Right renal cortex interstitium (tissue), 3 donors: ENCODE data around the gene CSNK1D. TPM values are rescaled to one million over a fixed set of nuclear protein-coding genes. Genes with fewer than 3 reads are reported as not detected.
"Not testable (repeated sequence)": the region's sequence is repeated elsewhere in the genome, so short reads cannot be mapped to it uniquely, and the experiment has no call there.

ENCODE experiments used
- DNase-seq, 3 donors: peaks; one replicate each; pipeline ENCODE4 v3.0.0-alpha.2; 2013; ENCODE audit warnings: low read depth in 3 of 3, low spot score in 2 of 3
- polyA plus RNA-seq, 3 donors: library from polyadenylated mRNA; unstranded; fragments of 120-200 nt; gene quantifications; one replicate each; pipeline ENCODE4 v1.2.1, GENCODE V29; 2013; ENCODE audit not compliant: insufficient read length in 3 of 3

Gene CSNK1D
- polyA plus RNA-seq, 3 donors = 108 to 115 (median 112) TPM

- DNase-seq = not testable (repeated sequence)
Observed at GRCh38 chr17:82254096-82254495, 19.4 kb downstream of the CSNK1D start.

- DNase-seq = no peak
Observed at GRCh38 chr17:82253179-82253544, 20.3 kb downstream of the CSNK1D start.

- DNase-seq = no peak
Observed at GRCh38 chr17:82252511-82253178, 20.9 kb downstream of the CSNK1D start.

DNA sequence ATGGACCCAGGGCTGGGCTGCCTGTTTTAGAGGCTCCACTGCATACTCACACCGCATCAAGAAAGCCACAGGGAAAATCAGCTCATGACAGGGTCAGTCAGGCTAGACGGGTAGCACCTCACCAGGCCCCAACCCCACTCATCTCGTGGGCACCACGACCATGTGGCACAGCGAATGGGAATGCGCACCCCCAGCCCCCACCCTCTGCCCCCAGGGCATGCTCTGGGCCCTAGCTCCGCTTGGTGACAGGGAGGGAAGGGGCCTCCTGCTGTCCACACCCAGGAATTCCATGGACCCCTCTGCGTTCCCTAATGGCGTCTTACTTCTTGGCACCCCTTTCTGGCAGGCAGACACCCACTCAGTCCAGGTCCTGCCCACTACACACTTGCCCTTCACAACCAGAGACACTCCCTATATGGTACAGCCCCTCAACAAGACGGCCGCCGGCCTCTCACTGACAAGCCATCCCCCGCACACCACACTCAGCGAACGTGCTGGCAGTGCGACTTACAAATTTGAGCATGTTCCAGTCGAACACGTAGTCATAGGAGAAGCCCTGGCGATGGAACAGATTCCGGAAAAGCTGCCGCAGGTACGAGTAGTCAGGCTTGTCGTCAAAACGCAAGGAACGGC is 22.5 kb downstream of the CSNK1D start:
- DNase-seq = no peak

DNA sequence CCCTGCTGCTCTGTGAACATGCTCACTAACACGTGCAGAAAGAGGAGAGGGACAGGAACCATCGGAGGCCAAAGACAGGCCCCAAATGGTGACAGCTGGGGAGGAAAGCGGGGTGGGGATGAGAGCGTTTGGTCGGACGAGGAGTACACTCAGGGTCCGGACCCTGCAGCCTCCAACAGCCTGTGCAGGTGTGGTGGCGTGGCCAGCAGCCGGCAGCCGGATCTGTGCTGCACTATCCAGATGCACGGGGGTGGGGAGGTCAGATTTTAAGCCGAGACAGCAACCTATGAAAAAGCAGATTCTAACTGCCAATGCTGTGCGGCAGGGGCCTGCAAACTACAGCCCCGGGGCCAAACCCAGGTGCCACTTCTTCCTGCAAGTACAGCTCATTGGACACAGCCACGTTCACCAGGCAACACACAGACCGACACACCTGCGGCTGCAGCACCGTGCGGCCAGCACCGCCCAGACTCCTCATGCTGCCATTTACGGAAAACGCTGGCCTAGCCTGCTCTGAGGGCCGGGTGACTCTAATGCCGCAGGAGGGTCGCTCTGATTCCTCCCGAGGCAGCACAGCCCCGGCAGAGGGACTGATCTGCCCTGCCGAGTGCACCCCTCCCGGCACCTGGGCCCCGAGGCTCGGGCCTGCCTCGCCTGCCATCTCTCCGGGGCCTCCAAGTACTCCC is 23.5 kb downstream of the CSNK1D start:
- no peak for DNase-seq

DNA sequence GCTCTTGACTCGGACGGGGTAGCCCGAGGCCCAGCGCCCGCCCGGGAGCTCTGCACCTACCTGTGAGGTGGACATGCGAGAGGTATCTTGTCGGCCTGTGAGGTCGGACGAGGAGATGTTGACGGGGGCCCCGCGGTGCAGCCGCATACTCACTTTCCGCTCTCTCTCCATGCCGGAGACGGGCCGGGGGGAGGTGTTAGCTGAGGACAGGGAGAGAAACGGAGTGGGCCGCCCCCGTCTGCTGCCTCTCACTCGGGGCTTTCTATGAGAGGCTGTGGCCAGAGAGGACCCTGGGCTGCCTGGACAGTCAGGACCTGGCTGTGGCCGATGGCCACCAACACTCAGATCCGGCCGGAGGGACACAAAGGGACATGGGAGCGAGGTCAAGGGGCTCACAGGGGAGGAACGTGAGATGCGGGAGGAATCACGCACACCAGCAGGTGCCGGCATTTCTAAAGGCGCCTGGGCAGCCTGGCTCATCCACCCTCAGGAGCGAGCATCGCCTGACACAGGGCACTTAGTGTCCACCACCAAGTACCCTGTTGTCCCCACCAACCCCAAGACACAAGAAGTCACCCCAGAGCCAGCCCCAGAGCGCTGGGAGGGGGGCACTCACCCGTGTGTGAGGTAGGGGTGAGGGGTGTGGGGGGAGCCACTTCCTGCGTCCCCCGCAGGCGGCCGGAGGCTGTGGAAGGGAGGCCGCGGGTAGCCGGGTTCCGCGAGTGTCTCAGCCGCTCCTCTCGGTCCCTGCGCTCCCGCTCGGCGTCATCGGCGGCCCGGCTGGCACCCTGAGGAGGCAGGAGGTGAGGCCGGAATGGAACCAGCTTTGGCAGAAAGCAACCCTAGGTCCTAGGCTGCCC is 24.5 kb downstream of the CSNK1D start:
- DNase-seq = no peak

- no peak for DNase-seq
Observed at GRCh38 chr17:82247856-82248671, 25.4 kb downstream of the CSNK1D start.

DNA sequence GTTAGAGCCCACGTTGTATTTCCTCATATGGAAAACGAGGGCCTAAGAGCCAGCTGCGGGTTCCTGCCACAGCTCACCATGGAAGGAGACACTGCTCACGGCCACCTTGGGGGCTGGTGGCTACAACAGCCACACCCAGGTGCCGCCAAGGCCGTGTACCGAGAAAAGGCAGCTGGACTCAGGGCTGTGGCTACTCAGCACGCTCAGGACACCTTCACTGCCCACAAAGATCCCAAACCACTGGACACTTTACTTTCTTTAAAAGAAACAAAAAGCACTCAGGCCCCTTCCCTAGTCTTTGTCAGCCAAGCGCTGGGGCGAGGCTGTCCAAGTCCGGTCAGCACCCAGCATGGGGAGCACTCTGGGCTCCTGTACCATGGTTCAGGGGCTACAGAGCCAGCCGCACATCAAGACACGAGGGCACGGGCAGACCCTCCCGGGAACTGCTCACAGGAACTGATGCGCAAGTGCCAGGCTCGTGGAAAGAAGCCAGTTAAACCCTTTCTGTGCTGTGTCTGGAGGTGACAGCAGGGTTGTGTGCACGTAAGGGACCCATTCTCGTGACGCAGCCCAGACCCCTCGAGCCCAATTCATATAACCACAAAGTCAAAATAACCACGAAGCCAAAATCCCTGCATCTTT is 26.2 kb downstream of the CSNK1D start:
- DNase-seq = no peak

- DNase-seq = no peak
Observed at GRCh38 chr17:82246365-82247181, 26.9 kb downstream of the CSNK1D start.

- DNase-seq = no peak
Observed at GRCh38 chr17:82246040-82246364, 27.5 kb downstream of the CSNK1D start.

DNA sequence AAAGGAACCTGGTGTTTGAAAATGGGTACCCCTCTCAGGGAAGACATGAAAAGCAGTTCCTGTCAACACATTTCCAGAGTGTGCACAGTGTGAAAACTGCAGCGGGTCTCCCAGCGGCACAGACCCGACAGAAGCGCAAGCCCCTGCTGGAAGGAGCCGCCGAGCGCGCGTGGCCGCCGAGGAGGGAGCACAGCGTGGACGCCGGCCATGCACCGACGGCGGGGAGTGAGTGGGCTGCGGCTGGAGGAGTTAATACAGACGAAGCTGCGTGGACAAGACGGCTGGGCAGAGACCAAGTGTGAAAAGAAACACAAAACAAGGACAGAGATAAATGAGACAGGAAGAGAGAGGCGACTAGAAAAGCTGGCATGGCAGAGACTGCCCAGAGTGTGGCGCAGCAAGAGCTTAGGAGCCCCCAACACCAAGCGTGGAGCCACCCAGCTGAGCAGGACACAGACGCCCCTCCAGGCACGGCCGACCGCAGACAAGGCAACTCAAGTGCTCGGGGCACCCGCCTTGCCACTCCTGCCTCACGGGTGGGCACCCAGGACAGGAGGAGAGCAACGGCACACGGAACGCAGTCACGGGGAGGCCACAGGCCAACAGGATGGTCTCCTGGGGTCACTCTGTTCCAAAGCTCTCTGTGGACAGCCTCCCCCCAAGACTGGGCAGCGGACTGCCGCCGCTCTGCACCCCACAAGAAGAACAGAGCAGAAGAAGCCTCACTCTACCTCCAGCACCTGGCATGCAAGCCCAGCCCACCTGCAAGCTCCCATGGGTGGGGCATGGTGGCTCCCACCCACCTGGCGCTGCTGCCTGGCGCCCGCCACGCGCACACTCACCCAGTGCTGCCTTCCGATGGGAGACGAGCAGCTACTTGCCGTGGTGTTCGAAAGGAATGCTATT is 28.1 kb downstream of the CSNK1D start:
- DNase-seq = no peak

- no peak for DNase-seq
Observed at GRCh38 chr17:82244413-82245133, 28.9 kb downstream of the CSNK1D start.

DNA sequence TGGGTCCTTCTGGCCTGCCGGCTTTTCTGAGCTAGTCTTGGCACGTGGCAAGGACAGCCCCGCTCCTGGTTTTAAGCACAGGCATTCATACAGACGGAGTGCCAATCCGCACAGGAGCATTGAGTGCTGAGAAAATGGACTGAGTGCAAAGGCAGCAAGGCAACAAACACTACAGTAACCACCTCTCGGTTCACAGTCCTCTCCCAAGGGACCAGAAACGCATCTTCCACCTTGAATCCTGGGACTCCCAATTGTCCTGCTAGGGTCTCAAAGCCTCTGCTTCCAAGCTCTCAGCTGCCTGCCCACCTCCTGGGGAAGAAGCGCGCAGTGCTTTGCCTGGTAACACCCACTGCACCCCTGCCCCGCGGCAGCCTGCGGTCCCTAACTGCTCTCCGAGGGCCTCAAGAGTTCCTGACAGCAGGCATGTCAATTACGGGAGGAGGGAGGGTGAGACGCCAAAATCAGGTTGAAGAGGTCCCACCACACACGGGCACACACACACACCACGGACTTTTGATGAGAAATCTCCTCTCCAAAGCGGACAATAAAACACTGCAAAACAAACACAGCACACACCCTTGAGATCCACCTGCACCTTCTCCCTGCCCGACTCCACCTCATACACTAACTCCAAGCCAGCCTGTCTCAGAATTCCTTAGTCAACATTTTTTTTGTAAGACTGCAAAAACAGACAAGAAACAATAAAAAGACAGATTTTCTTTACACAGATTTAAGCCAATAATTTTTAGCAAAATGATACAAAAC is 29.7 kb downstream of the CSNK1D start:
- no peak for DNase-seq

- no peak for DNase-seq
Observed at GRCh38 chr17:82242977-82243647, 30.4 kb downstream of the CSNK1D start.

DNA sequence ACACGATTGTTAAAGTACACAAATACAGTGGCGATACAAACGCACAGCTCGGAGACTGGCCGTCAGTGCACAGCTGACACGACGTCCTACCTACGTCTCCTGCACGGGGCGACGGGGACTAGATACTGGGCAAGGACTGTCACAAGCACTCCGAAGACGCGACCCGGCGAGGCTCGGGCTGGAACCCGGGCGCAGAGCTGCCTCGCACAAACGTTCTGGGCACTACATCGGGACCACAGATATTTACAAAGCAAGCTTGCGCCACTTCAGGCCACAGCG is 30.9 kb downstream of the CSNK1D start:
- no peak for DNase-seq

- DNase-seq = no peak
Observed at GRCh38 chr17:82241926-82242697, 31.4 kb downstream of the CSNK1D start.
